HG03342 (cell line): ENCODE data around the gene MYO6.
A peak's percentile ranks its signal among the peaks of the same experiment; 100 is the strongest.
"Not testable (repeated sequence)": the region's sequence is repeated elsewhere in the genome, so short reads cannot be mapped to it uniquely, and the experiment has no call there.

ENCODE experiments used
- ATAC-seq: cut with Tn5 transposase; IDR thresholded peaks from one replicate; pipeline ENCODE4 v1.9.1; 2021; ENCODE audit warnings: mild to moderate bottlenecking, moderate library complexity; ENCODE audit not compliant: unreplicated experiment

Gene MYO6

GRCh38 chr6:75880305-75880704, 131.3 kb downstream of the MYO6 start:
- no peak for ATAC-seq

GRCh38 chr6:75882734-75883133, 133.7 kb downstream of the MYO6 start:
- ATAC-seq, result no peak

- ATAC-seq, result no peak
Observed at GRCh38 chr6:75884822-75885221, 135.8 kb downstream of the MYO6 start.

GRCh38 chr6:75892384-75892783, 143.3 kb downstream of the MYO6 start:
- no peak for ATAC-seq

GRCh38 chr6:75893058-75893775, 144.2 kb downstream of the MYO6 start:
- peak; percentile 88 for ATAC-seq

GRCh38 chr6:75893776-75894152, 144.7 kb downstream of the MYO6 start:
- no peak for ATAC-seq

- ATAC-seq, result no peak
Observed at GRCh38 chr6:75896526-75896925, 147.5 kb downstream of the MYO6 start.

GRCh38 chr6:75900216-75900615, 151.2 kb downstream of the MYO6 start:
- ATAC-seq, result not testable (repeated sequence)

GRCh38 chr6:75905129-75905528, 156.1 kb downstream of the MYO6 start:
- ATAC-seq, result not testable (repeated sequence)

GRCh38 chr6:75906871-75907270, 157.8 kb downstream of the MYO6 start:
- ATAC-seq, result no peak

- ATAC-seq, result no peak
Observed at GRCh38 chr6:75907444-75907843, 158.4 kb downstream of the MYO6 start.

GRCh38 chr6:75913040-75913439, 164.0 kb downstream of the MYO6 start:
- ATAC-seq, result no peak

GRCh38 chr6:75922226-75922625, 173.2 kb downstream of the MYO6 start:
- no peak for ATAC-seq

- peak; percentile 77 for ATAC-seq
Observed at GRCh38 chr6:75926293-75927168, 177.5 kb downstream of the MYO6 start.

- no peak for ATAC-seq
Observed at GRCh38 chr6:75931011-75931680, 182.1 kb downstream of the MYO6 start.

GRCh38 chr6:75932067-75932466, 183.0 kb downstream of the MYO6 start:
- peak; percentile 52 for ATAC-seq

- ATAC-seq, result no peak
Observed at GRCh38 chr6:75933387-75933975, 184.4 kb downstream of the MYO6 start.

GRCh38 chr6:75934643-75935472, 185.8 kb downstream of the MYO6 start:
- peak; percentile 82 for ATAC-seq

- ATAC-seq, result peak; percentile 4
Observed at GRCh38 chr6:75935473-75935793, 186.4 kb downstream of the MYO6 start.

GRCh38 chr6:75936682-75937081, 187.6 kb downstream of the MYO6 start:
- ATAC-seq, result no peak
